Upper lobe of left lung (tissue), 6 donors: ENCODE results near the gene IST1. TPM values are rescaled to one million over a fixed set of nuclear protein-coding genes. Genes with fewer than 3 reads are reported as not detected.

Experiments
- ATAC-seq, 2 donors: fragments of 200-7000 bp; cut with Tn5 transposase; one replicate each; pipeline ENCODE4 v1.9.1; 2022; ENCODE audit warnings: mild to moderate bottlenecking in 2 of 2, moderate library complexity in 2 of 2; ENCODE audit not compliant: low FRiP score in 2 of 2
- DNase-seq, 2 donors: peaks; one replicate each; pipeline ENCODE4 v3.0.0-alpha.2; 2019 to 2020
- H3K27ac ChIP-seq, 4 donors: fragments of 200-600 bp; sonication (generic); one replicate each; pipeline ENCODE4 v1.5.1; 2016 to 2019
- H3K27me3 ChIP-seq, 4 donors: fragments of 200-600 bp; sonication (generic); one replicate each; pipeline ENCODE4 v1.5.1; 2017 to 2019
- H3K36me3 ChIP-seq, 4 donors: fragments of 200-600 bp; sonication (generic); one replicate each; pipeline ENCODE4 v1.5.1; 2016 to 2019
- H3K4me1 ChIP-seq, 4 donors: fragments of 200-600 bp; sonication (generic); one replicate each; pipeline ENCODE4 v1.5.1; 2018 to 2019
- H3K4me3 ChIP-seq, 4 donors: fragments of 200-600 bp; sonication (generic); one replicate each; pipeline ENCODE4 v1.5.1; 2017 to 2019; ENCODE audit warnings: mild to moderate bottlenecking in 2 of 4, moderate library complexity in 1 of 4
- H3K9me3 ChIP-seq, 4 donors: fragments of 200-600 bp; sonication (generic); one replicate each; pipeline ENCODE4 v1.5.1; 2018 to 2019
- EP300 ChIP-seq, 4 donors: sonication (generic); formaldehyde crosslinking; IDR thresholded peaks; one replicate each; pipeline ENCODE4 v1.5.1; 2017; ENCODE audit warnings: antibody characterized with exemption in 4 of 4, control low read depth in 2 of 4
- POLR2A ChIP-seq, 4 donors: fragments of 450-650 bp; IDR thresholded peaks; one replicate each; pipeline ENCODE4 v1.5.1; 2016 to 2017; ENCODE audit warnings: antibody characterized with exemption in 4 of 4, mild to moderate bottlenecking in 2 of 4
- POLR2AphosphoS5 ChIP-seq, 2 donors: sonication (generic); formaldehyde crosslinking; IDR thresholded peaks; one replicate each; pipeline ENCODE4 v1.5.1; 2017; ENCODE audit warnings: antibody characterized with exemption in 2 of 2
- WGBS, 2 donors: methylation state at CpG; one replicate each; pipeline ENCODE4 v1.1.5; 2017 to 2018; 5-methylcytosine and 5-hydroxymethylcytosine counted together
- total RNA-seq, 6 donors: library from RNA; depleted of rRNA in 4 of 6; stranded (reverse); fragments of >200 nt in 4 of 6; gene quantifications; one replicate each; pipeline versions ENCODE4 v1.1.0 to v1.2.1, GENCODE V29; 2016 to 2021
- TF ChIP-seq, protein P1 (sequence below), 6 experiments: fragments of 450-650 bp in 4 of 6; fragments of 200-600 bp in 2 of 6; sonication (generic) in 2 of 6; IDR thresholded peaks; one replicate each; pipeline ENCODE4 v1.5.1; 2016 to 2019; ENCODE audit warnings: antibody characterized with exemption in 6 of 6
- donor health status: DM: no; HTN: no; CAD: no; lungs with moderate emphysema.
- donor health status: DM: no; HTN: yes; CAD: no; lungs with severe emphysema.

Gene IST1
- total RNA-seq, 6 donors from 2014 or later, result 164 to 224 (median 176) TPM

GRCh38 chr16:71911121-71911520 lies 15.8 kb downstream of the IST1 start:
- Histone ChIP-seq H3K9me3 (no peaks in the 10 kb centered on the region), H3K4me1 (peaks cover 3 to 57% (median 31%) of the 10 kb centered on the region in 4 donors), H3K27me3 (no peaks in the 10 kb centered on the region), H3K36me3 (peaks cover 0 to 10% (median 6%) of the 10 kb centered on the region in 4 donors), H3K27ac (no peak overlapping the region), H3K4me3 (no peak overlapping the region)
- DNase-seq, result no peak
- TF ChIP-seq EP300 (IDR thresholded peaks at IDR 0.05) (no peak), POLR2AphosphoS5 (IDR thresholded peaks at IDR 0.05) (no peak), POLR2A (IDR thresholded peaks at IDR 0.05) (no peak)
- TF ChIP-seq, protein P1, sequence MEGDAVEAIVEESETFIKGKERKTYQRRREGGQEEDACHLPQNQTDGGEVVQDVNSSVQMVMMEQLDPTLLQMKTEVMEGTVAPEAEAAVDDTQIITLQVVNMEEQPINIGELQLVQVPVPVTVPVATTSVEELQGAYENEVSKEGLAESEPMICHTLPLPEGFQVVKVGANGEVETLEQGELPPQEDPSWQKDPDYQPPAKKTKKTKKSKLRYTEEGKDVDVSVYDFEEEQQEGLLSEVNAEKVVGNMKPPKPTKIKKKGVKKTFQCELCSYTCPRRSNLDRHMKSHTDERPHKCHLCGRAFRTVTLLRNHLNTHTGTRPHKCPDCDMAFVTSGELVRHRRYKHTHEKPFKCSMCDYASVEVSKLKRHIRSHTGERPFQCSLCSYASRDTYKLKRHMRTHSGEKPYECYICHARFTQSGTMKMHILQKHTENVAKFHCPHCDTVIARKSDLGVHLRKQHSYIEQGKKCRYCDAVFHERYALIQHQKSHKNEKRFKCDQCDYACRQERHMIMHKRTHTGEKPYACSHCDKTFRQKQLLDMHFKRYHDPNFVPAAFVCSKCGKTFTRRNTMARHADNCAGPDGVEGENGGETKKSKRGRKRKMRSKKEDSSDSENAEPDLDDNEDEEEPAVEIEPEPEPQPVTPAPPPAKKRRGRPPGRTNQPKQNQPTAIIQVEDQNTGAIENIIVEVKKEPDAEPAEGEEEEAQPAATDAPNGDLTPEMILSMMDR (IDR thresholded peaks at IDR 0.05), result no peak
- 81 to 83% methylated on average over 7 of the region's 7 CpGs for WGBS, 2 donors
- no peak for ATAC-seq

DNA sequence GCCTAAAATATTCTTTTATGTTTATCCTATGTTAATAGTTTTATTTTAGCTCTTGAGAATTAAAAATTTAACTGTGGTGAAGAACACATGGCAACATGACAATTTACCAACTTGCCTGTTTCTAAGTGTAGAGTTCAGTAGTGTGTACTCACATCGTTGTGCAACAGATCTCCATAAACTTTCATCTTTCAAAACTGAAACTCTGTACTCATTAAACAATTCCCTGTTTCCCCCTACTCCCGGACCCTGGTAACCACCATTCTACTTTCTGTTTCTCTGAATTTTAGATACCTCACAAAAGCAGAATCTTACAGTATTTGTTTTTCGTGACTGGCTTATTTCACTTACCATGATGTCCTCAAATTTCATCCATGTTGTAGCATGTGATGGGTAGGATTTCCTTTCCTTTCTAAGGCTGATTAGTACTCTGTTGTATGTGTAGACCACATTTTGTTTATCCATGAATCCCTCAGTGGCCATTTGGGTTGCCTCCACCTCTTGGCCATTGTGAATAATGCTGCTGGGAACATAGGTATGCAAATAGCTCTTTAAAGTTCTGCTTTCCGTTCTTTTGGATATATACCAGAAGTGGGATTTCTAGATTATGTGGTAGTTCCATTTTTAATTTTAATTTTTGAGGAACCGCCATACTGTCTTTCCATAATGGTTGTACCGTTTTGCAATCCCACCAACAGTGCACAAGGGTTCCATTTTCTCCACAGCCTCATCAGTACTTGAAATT lies 17.4 kb downstream of the IST1 start:
- Histone ChIP-seq H3K9me3 (no peaks in the 10 kb centered on the region), H3K27me3 (no peaks in the 10 kb centered on the region), H3K36me3 (peaks cover 0 to 22% (median 13%) of the 10 kb centered on the region in 4 donors), H3K4me3 (no peak overlapping the region), H3K27ac (no peak overlapping the region), H3K4me1 (peaks cover 3 to 51% (median 30%) of the 10 kb centered on the region in 4 donors)
- TF ChIP-seq, protein P1 (IDR thresholded peaks at IDR 0.05), result no peak
- TF ChIP-seq POLR2AphosphoS5 (IDR thresholded peaks at IDR 0.05), result no peak
- TF ChIP-seq POLR2A (IDR thresholded peaks at IDR 0.05), result no peak
- TF ChIP-seq EP300 (IDR thresholded peaks at IDR 0.05), result no peak
- DNase-seq (no peak), ATAC-seq (no peak)
- 72 to 77% methylated on average over 6 of the region's 6 CpGs for WGBS, 2 donors

GRCh38 chr16:71914802-71915201 lies 19.5 kb downstream of the IST1 start:
- ATAC-seq (no peak), DNase-seq (no peak)
- Histone ChIP-seq H3K27ac (no peak overlapping the region), H3K9me3 (no peaks in the 10 kb centered on the region), H3K4me1 (peaks cover 3 to 45% (median 29%) of the 10 kb centered on the region in 4 donors), H3K36me3 (peaks cover 5 to 43% (median 23%) of the 10 kb centered on the region in 4 donors), H3K4me3 (no peak overlapping the region), H3K27me3 (no peaks in the 10 kb centered on the region)
- TF ChIP-seq POLR2A (IDR thresholded peaks at IDR 0.05), result no peak
- TF ChIP-seq POLR2AphosphoS5 (IDR thresholded peaks at IDR 0.05), result no peak
- TF ChIP-seq EP300 (IDR thresholded peaks at IDR 0.05), result no peak
- TF ChIP-seq, protein P1 (IDR thresholded peaks at IDR 0.05), result no peak
- WGBS, 2 donors, result 56 to 60% methylated on average over 2 of the region's 2 CpGs

GRCh38 chr16:71915350-71915749 lies 20.0 kb downstream of the IST1 start:
- Histone ChIP-seq H3K4me3 (no peak overlapping the region), H3K27ac (no peak overlapping the region), H3K9me3 (no peaks in the 10 kb centered on the region), H3K27me3 (no peaks in the 10 kb centered on the region), H3K36me3 (peaks cover 11 to 48% (median 26%) of the 10 kb centered on the region in 4 donors), H3K4me1 (peaks cover 3 to 39% (median 29%) of the 10 kb centered on the region in 4 donors)
- ATAC-seq, result no peak
- no peak for TF ChIP-seq EP300 (IDR thresholded peaks at IDR 0.05)
- TF ChIP-seq, protein P1 (IDR thresholded peaks at IDR 0.05), result no peak
- WGBS, 2 donors, result 96 to 98% methylated on average over 2 of the region's 2 CpGs
- DNase-seq, result no peak
